ENCODE measurements around the gene STH. TPM values are rescaled to one million over a fixed set of nuclear protein-coding genes. Genes with fewer than 3 reads are reported as not detected.

Gene STH
- total RNA-seq, 1 experiment from 2014 or later = not detected

- no peak overlapping the region for H3K27ac ChIP-seq (ENCODE audit: low read length)
- intact Hi-C loops (cut with micrococcal nuclease; ENCODE audit: unreplicated experiment) (loop anchor here (10.0 kb wide), 1 partner anchor 150 kb away; the partner anchor contains the start of gene KANSL1), in situ Hi-C loops (cut with HindIII; ENCODE audit: low pct_unique_long_range_greater_than_20kb, low sequenced_read_pairs) (no loop called here)
- POLR2A ChIA-PET = no interaction called here
- no TSS peak for BruUV-seq (replicated peaks)
- peak; percentile 86 for ATAC-seq
- CTCF ChIA-PET = interaction anchor here (0.5 to 1.4 kb wide), 5 partner anchors 8 to 147 kb away, joined by 3 to 14 read pairs (median 4); no protein-coding TSS in a partner anchor
- TF ChIP-seq POLR2AphosphoS5 (IDR thresholded peaks at IDR 0.05; ENCODE audit: low read depth, low read length) = no peak
- TF ChIP-seq CTCF (IDR thresholded peaks at IDR 0.05) = peak; percentile 81
- H3K36me3 ChIP-seq (ENCODE audit: control insufficient read depth, insufficient read depth, low read length) = peaks cover 17% of the 10 kb centered on the region
- H3K27me3 ChIP-seq (ENCODE audit: control insufficient read depth, insufficient read depth, low read length) = no peaks in the 10 kb centered on the region
- no peaks in the 10 kb centered on the region; the same call in 1 of the 2 replicates for H3K4me1 ChIP-seq (ENCODE audit: control insufficient read depth, insufficient read depth, low read length)
- DNase-seq (ENCODE audit: low read depth, low spot score) = peak; percentile 42
- no peaks in the 10 kb centered on the region for H3K9me3 ChIP-seq (ENCODE audit: control insufficient read depth, insufficient read depth, low read depth, low read length)
- no peak overlapping the region for H3K4me3 ChIP-seq (ENCODE audit: low read depth in 2 of 2, low read length in 2 of 2)
Observed at GRCh38 chr17:46044286-46044928, 45.4 kb downstream of the STH start.

- H3K4me3 ChIP-seq (ENCODE audit: low read depth in 2 of 2, low read length in 2 of 2) = no peak overlapping the region
- ATAC-seq (no peak), DNase-seq (ENCODE audit: low read depth, low spot score) (no peak)
- H3K27me3 ChIP-seq (ENCODE audit: control insufficient read depth, insufficient read depth, low read length) = no peaks in the 10 kb centered on the region
- TF ChIP-seq SIN3A (IDR thresholded peaks at IDR 0.05; ENCODE audit: borderline replicate concordance, insufficient read depth, low read depth, low read length) = no peak
- no peak for TF ChIP-seq REST (IDR thresholded peaks at IDR 0.05; ENCODE audit: insufficient read depth in 1 of 2, low read depth in 2 of 2, low read length in 1 of 2)
- TF ChIP-seq POLR2AphosphoS5 (IDR thresholded peaks at IDR 0.05; ENCODE audit: low read depth, low read length) = no peak
- no peak for TF ChIP-seq CTCF (IDR thresholded peaks at IDR 0.05)
- no peak for TF ChIP-seq TCF7L2 (IDR thresholded peaks at IDR 0.05; ENCODE audit: low read depth, low read length)
- H3K27ac ChIP-seq (ENCODE audit: low read length) = no peak overlapping the region
- intact Hi-C loops (cut with micrococcal nuclease; ENCODE audit: unreplicated experiment) (loop anchor here (10.0 kb wide), 1 partner anchor 150 kb away; the partner anchor contains the start of gene KANSL1), in situ Hi-C loops (cut with HindIII; ENCODE audit: low pct_unique_long_range_greater_than_20kb, low sequenced_read_pairs) (no loop called here)
- no TSS peak for BruUV-seq (replicated peaks)
- no peaks in the 10 kb centered on the region for H3K9me3 ChIP-seq (ENCODE audit: control insufficient read depth, insufficient read depth, low read depth, low read length)
- no peaks in the 10 kb centered on the region; the same call in 1 of the 2 replicates for H3K4me1 ChIP-seq (ENCODE audit: control insufficient read depth, insufficient read depth, low read length)
- ChIA-PET POLR2A (no interaction called here), CTCF (interaction anchor here (0.5 to 1.4 kb wide), 2 partner anchors 18 to 23 kb away, joined by 4 to 7 read pairs; no protein-coding TSS in a partner anchor)
- H3K36me3 ChIP-seq (ENCODE audit: control insufficient read depth, insufficient read depth, low read length) = peaks cover 15% of the 10 kb centered on the region
Observed at GRCh38 chr17:46044989-46045388, 45.9 kb downstream of the STH start.
